Omental fat pad (tissue), 4 donors: Measurements from ENCODE around the gene ADIG. TPM values are rescaled to one million over a fixed set of nuclear protein-coding genes. Genes with fewer than 3 reads are reported as not detected.

Source experiments
- ATAC-seq: fragments of 150-250 bp; one replicate; pipeline ENCODE4 v1.9.1; 2016; ENCODE audit warnings: mild to moderate bottlenecking, moderate library complexity; ENCODE audit not compliant: low FRiP score
- DNase-seq: peaks from one replicate; pipeline ENCODE4 v3.0.0-alpha.2; 2019; ENCODE audit warnings: low spot score
- total RNA-seq, 4 donors: library from RNA; depleted of rRNA; stranded (reverse); fragments of >200 nt; gene quantifications; one replicate each; pipeline ENCODE4 v1.1.0, GENCODE V29; 2016
- TF ChIP-seq, protein P1 (sequence below), 3 donors: fragments of 450-650 bp; IDR thresholded peaks; one replicate each; pipeline ENCODE4 v1.5.1; 2016 to 2017; ENCODE audit warnings: antibody characterized with exemption in 3 of 3, mild to moderate bottlenecking in 3 of 3, moderate library complexity in 2 of 3

ADIG gene
- total RNA-seq, 4 donors from 2014 or later: not detected

GRCh38 chr20:38584099-38584763, 3.2 kb downstream of the ADIG start:
- TF ChIP-seq, protein P1, sequence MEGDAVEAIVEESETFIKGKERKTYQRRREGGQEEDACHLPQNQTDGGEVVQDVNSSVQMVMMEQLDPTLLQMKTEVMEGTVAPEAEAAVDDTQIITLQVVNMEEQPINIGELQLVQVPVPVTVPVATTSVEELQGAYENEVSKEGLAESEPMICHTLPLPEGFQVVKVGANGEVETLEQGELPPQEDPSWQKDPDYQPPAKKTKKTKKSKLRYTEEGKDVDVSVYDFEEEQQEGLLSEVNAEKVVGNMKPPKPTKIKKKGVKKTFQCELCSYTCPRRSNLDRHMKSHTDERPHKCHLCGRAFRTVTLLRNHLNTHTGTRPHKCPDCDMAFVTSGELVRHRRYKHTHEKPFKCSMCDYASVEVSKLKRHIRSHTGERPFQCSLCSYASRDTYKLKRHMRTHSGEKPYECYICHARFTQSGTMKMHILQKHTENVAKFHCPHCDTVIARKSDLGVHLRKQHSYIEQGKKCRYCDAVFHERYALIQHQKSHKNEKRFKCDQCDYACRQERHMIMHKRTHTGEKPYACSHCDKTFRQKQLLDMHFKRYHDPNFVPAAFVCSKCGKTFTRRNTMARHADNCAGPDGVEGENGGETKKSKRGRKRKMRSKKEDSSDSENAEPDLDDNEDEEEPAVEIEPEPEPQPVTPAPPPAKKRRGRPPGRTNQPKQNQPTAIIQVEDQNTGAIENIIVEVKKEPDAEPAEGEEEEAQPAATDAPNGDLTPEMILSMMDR (IDR thresholded peaks at IDR 0.05): no peak
- DNase-seq (no peak), ATAC-seq (no peak)

- TF ChIP-seq, protein P1 (IDR thresholded peaks at IDR 0.05): no peak
- no peak for DNase-seq
- no peak for ATAC-seq
Observed at GRCh38 chr20:38585404-38586180, 4.6 kb downstream of the ADIG start.

DNA sequence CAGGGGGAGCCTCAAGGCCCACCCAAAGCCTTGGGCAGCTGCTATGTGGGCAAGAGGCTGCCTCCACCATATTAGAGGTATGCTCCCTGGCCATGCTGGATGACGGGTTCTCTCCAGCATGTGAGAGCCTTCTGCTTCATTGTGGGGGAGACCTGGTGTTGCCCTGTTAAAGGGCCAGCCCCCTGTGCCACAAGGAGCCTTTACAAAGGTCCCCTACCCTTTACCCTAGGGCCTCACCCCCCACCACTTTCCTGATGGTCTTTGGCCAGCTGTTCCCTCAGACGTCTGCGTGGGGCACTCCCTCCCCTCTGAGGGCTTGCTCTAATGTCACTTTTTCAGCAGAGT, 5.2 kb downstream of the ADIG start:
- ATAC-seq (no peak), DNase-seq (no peak)
- TF ChIP-seq, protein P1 (IDR thresholded peaks at IDR 0.05): no peak

GRCh38 chr20:38588303-38588702, 7.3 kb downstream of the ADIG start:
- TF ChIP-seq, protein P1 (IDR thresholded peaks at IDR 0.05): no peak
- no peak for ATAC-seq

GRCh38 chr20:38589351-38589750, 8.4 kb downstream of the ADIG start:
- ATAC-seq: no peak
- no peak for DNase-seq
- TF ChIP-seq, protein P1 (IDR thresholded peaks at IDR 0.05): no peak

More at GRCh38 chr20:38588303-38588702, 7.3 kb downstream of the ADIG start:
- no peak for DNase-seq

DNA sequence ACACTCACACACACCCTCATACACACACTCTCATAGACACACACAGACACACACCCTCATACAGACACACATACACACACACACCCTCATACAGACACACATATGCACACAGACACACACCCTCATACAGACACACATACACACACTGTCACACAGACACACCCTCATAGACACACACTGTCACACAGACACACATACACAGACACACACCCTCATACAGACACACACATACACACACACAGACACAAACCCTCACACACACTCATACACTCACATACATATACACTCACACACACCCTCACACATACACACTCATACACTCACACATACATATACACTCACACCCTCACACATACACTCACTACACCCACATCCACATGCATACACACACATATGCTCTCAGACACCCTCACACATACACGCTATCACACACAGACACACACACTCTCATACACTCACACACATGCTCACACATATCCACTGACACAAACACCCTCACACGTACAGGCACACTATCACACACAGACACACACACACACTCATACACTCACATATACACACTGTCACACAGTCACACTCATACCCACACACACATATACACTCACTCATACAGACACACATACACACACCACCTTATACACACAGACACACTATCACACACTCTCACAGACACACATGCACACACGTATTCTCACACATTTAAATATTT, 9.1 kb downstream of the ADIG start:
- DNase-seq (no peak), ATAC-seq (no peak)
- TF ChIP-seq, protein P1 (IDR thresholded peaks at IDR 0.05): no peak
